ENCODE results near the gene RNF220. TPM values are rescaled to one million over a fixed set of nuclear protein-coding genes. Genes with fewer than 3 reads are reported as not detected.

RNF220 gene
- total RNA-seq, 1 experiment from 2014 or later: 66.6 TPM

- no peak overlapping the region for H3K4me3 ChIP-seq (ENCODE audit: low read length)
- H4K20me1 ChIP-seq (ENCODE audit: low read length): no peaks in the 10 kb centered on the region
- H2AFZ ChIP-seq (ENCODE audit: low read length): no peak overlapping the region
- H3K9me2 ChIP-seq (replicated peaks; ENCODE audit: low read length): no peaks in the 10 kb centered on the region
- peaks cover 2% of the 10 kb centered on the region; the same call in 1 of the 2 replicates for H3K4me1 ChIP-seq (ENCODE audit: insufficient read depth, low read length)
- H3K27ac ChIP-seq (ENCODE audit: low read length): no peak overlapping the region
- ATAC-seq (no peak), DNase-seq (no peak)
- H3K9ac ChIP-seq (ENCODE audit: low read length): no peak overlapping the region
- H3K9me3 ChIP-seq (ENCODE audit: low read length): no peaks in the 10 kb centered on the region
- BruUV-seq (replicated peaks): no TSS peak
- intact Hi-C loops (cut with micrococcal nuclease): no loop called here
- no peak overlapping the region for H3K4me2 ChIP-seq (ENCODE audit: low read length)
- ChIA-PET CTCF (no interaction called here), POLR2A (ENCODE audit: unreplicated experiment) (no interaction called here)
- H3K36me3 ChIP-seq (ENCODE audit: low read depth, low read length): no peaks in the 10 kb centered on the region
- no peaks in the 10 kb centered on the region for H3F3A ChIP-seq (ENCODE audit: low read length, unreplicated experiment)
- H3K79me2 ChIP-seq (ENCODE audit: low read length): no peaks in the 10 kb centered on the region
- peaks cover 16% of the 10 kb centered on the region; the same call in 1 of the 2 replicates for H3K27me3 ChIP-seq (ENCODE audit: low read length)
- TF ChIP-seq EZH2phosphoT487 (IDR thresholded peaks at IDR 0.05; ENCODE audit: borderline replicate concordance, low read length): no peak
- no peak for TF ChIP-seq EZH2 (IDR thresholded peaks at IDR 0.05; ENCODE audit: low read length, unreplicated experiment)
- no peak for TF ChIP-seq CTCF (conservative IDR thresholded peaks at IDR 0.05; ENCODE audit: low read depth, low read length)
Observed at GRCh38 chr1:44411861-44412260, 6.8 kb downstream of the RNF220 start.

GRCh38 chr1:44412601-44413000 is 7.5 kb downstream of the RNF220 start:
- intact Hi-C loops (cut with micrococcal nuclease): no loop called here
- TF ChIP-seq EZH2 (IDR thresholded peaks at IDR 0.05; ENCODE audit: low read length, unreplicated experiment) (no peak), EZH2phosphoT487 (IDR thresholded peaks at IDR 0.05; ENCODE audit: borderline replicate concordance, low read length) (no peak), CTCF (conservative IDR thresholded peaks at IDR 0.05; ENCODE audit: low read depth, low read length) (no peak)
- peaks cover 16% of the 10 kb centered on the region; the same call in 1 of the 2 replicates for H3K27me3 ChIP-seq (ENCODE audit: low read length)
- ChIA-PET CTCF (interaction anchor here (0.6 kb wide), 1 partner anchor 978 kb away, joined by 5 read pairs; no protein-coding TSS in a partner anchor), POLR2A (ENCODE audit: unreplicated experiment) (no interaction called here)
- H3K9ac ChIP-seq (ENCODE audit: low read length): no peak overlapping the region
- H4K20me1 ChIP-seq (ENCODE audit: low read length): no peaks in the 10 kb centered on the region
- DNase-seq (no peak), ATAC-seq (no peak)
- H3K27ac ChIP-seq (ENCODE audit: low read length): no peak overlapping the region
- H3K36me3 ChIP-seq (ENCODE audit: low read depth, low read length): no peaks in the 10 kb centered on the region
- H3K9me3 ChIP-seq (ENCODE audit: low read length): no peaks in the 10 kb centered on the region
- H3K4me1 ChIP-seq (ENCODE audit: insufficient read depth, low read length): no peaks in the 10 kb centered on the region
- no peak overlapping the region for H2AFZ ChIP-seq (ENCODE audit: low read length)
- no peak overlapping the region for H3K4me3 ChIP-seq (ENCODE audit: low read length)
- no peaks in the 10 kb centered on the region for H3K9me2 ChIP-seq (replicated peaks; ENCODE audit: low read length)
- H3K79me2 ChIP-seq (ENCODE audit: low read length): no peaks in the 10 kb centered on the region
- no peak overlapping the region for H3K4me2 ChIP-seq (ENCODE audit: low read length)
- no TSS peak for BruUV-seq (replicated peaks)
- H3F3A ChIP-seq (ENCODE audit: low read length, unreplicated experiment): no peaks in the 10 kb centered on the region

- CTCF ChIA-PET: no interaction called here
- Histone ChIP-seq H2AFZ (ENCODE audit: low read length) (no peak overlapping the region), H3K9me2 (replicated peaks; ENCODE audit: low read length) (no peaks in the 10 kb centered on the region), H3K27ac (ENCODE audit: low read length) (no peak overlapping the region), H3K9ac (ENCODE audit: low read length) (no peak overlapping the region), H3K27me3 (ENCODE audit: low read length) (peaks cover 12% of the 10 kb centered on the region; the same call in 1 of the 2 replicates), H3K4me2 (ENCODE audit: low read length) (no peak overlapping the region), H3F3A (ENCODE audit: low read length, unreplicated experiment) (no peaks in the 10 kb centered on the region), H3K4me3 (ENCODE audit: low read length) (no peak overlapping the region), H3K36me3 (ENCODE audit: low read depth, low read length) (no peaks in the 10 kb centered on the region), H4K20me1 (ENCODE audit: low read length) (no peaks in the 10 kb centered on the region), H3K9me3 (ENCODE audit: low read length) (no peaks in the 10 kb centered on the region), H3K79me2 (ENCODE audit: low read length) (no peaks in the 10 kb centered on the region), H3K4me1 (ENCODE audit: insufficient read depth, low read length) (no peaks in the 10 kb centered on the region)
- POLR2A ChIA-PET (ENCODE audit: unreplicated experiment): no interaction called here
- BruUV-seq (replicated peaks): no TSS peak
- DNase-seq (no peak), ATAC-seq (no peak)
- TF ChIP-seq CTCF (conservative IDR thresholded peaks at IDR 0.05; ENCODE audit: low read depth, low read length): no peak
- TF ChIP-seq EZH2phosphoT487 (IDR thresholded peaks at IDR 0.05; ENCODE audit: borderline replicate concordance, low read length): no peak
- TF ChIP-seq EZH2 (IDR thresholded peaks at IDR 0.05; ENCODE audit: low read length, unreplicated experiment): no peak
- intact Hi-C loops (cut with micrococcal nuclease): no loop called here
Observed at GRCh38 chr1:44413740-44414139, 8.7 kb downstream of the RNF220 start.
